Astrocyte of the spinal cord (primary cell): ENCODE measurements around the gene ATP6V0B.

Source experiments
- DNase-seq: peaks from one replicate; pipeline ENCODE4 v3.0.0; 2011; ENCODE audit warnings: low read depth, low spot score
- H3K4me3 ChIP-seq: 2 replicates; pipeline ENCODE4 v1.5.1; 2011; ENCODE audit warnings: low read depth, mild to moderate bottlenecking, low read length, moderate library complexity
- CTCF ChIP-seq: IDR thresholded peaks from 2 replicates; pipeline ENCODE4 v1.5.1; 2012; ENCODE audit warnings: low read depth, mild to moderate bottlenecking, low read length, inconsistent platforms
- in situ Hi-C: cut with HindIII; loops from 2 replicates; pipeline ENCODE4 v1.10.0; 2017; ENCODE audit warnings: low sequenced_read_pairs

ATP6V0B gene

GRCh38 chr1:44024903-44025525, 50.3 kb downstream of the ATP6V0B start:
- peak; percentile 64 for DNase-seq
- no peak overlapping the region for H3K4me3 ChIP-seq
- TF ChIP-seq CTCF, result no peak
- in situ Hi-C loops, result no loop called here

DNA sequence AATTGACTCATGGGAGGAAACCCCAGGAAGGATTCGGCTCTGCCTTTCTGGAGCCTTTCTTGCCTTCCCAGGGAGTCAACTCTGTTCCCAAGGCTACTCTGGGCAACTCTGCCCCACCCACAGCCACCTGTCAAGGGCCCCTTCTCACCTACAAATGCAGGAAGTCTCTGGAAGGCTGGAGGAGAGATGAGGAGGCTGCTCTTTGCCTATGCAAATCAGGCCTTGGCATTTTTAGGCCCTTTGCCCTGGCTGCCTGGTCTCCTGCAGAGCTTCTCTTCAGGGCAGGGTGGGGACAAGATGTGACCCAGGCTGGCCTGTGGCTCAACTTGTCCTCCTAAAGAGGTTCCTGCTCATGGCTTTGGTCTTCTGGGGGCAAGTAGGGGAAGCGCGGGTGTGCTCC, 51.1 kb downstream of the ATP6V0B start:
- no peak for DNase-seq
- in situ Hi-C loops, result no loop called here
- H3K4me3 ChIP-seq, result no peak overlapping the region
- TF ChIP-seq CTCF, result no peak

- H3K4me3 ChIP-seq, result no peak overlapping the region
- in situ Hi-C loops, result no loop called here
- DNase-seq, result no peak
- TF ChIP-seq CTCF, result no peak
Measured at GRCh38 chr1:44027320-44027719, 52.6 kb downstream of the ATP6V0B start.
